Stimulated activated CD8-positive, alpha-beta memory T cell treated with anti-CD3 and anti-CD28 coated beads, Interleukin-12 subunit alpha, Interleukin-12 subunit beta, amount 100 ng/mL, for 4 hours (primary cell): Measurements from ENCODE around the gene BPIFA1.

Experiments
- DNase-seq: peaks from one replicate; pipeline ENCODE4 v3.0.0-alpha.2; 2020; ENCODE audit warnings: low read depth

Gene BPIFA1

GRCh38 chr20:33239979-33240736, 4.4 kb downstream of the BPIFA1 start:
- DNase-seq: no peak

DNA sequence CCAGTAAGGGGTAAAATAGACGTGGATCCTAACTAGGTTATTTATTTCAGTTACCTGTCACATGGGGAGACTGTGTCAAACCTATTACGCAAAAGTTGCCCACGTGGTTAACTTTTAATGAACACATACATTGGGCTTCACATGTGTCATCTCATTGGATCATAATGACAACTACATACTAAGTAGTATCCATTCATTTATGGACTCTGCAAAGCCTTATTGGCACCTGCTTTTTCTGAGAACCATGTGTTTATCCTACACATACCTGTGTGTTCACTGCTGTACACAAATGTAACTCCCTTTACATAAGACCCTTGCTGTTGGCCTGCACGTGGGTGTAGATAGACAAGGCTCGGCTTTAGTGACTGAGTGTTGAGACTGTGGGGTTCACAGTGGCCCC, 5.1 kb downstream of the BPIFA1 start:
- DNase-seq: no peak

- DNase-seq: no peak
These were observed 6.7 kb downstream of the BPIFA1 start for GRCh38 chr20:33242319-33243100.

DNA sequence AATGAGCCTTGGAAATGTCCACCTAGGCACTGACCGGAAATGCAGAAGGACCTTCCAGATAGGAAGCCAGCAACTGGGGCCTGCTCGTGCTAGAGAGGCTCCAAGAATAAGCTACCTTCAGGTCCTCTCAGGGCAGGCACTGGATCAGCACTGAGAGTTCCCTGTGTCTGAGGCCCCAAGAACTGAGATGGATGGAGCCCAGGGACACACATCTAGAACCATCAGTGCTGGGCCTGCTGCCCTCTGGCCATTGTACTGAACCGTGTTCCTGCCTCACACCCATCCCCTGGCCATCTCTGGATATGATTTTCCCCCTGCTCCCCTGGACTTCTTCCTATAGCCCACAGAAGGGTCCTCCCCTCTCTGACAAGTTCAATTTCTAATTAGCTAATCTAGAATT, 10.3 kb downstream of the BPIFA1 start:
- no peak for DNase-seq

DNA sequence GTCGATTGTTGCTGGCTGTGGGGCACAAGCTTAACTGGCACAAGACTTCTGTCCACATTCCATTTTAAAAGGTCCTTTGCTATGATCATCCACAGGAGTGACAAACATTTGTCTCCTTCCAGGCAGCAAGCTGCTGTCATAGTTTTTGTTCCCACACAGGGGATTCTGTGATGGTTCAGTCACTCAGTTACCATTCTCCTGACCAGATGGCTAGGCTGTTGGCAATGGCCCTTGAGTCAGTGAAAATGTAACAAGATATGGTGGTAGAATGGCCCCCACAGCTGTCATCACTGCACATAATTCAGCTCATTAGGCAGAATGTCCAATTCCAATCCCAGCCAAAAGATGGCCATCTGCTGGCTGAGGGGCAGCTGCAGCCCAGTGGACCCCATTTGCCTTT, 13.7 kb downstream of the BPIFA1 start:
- DNase-seq: no peak

DNA sequence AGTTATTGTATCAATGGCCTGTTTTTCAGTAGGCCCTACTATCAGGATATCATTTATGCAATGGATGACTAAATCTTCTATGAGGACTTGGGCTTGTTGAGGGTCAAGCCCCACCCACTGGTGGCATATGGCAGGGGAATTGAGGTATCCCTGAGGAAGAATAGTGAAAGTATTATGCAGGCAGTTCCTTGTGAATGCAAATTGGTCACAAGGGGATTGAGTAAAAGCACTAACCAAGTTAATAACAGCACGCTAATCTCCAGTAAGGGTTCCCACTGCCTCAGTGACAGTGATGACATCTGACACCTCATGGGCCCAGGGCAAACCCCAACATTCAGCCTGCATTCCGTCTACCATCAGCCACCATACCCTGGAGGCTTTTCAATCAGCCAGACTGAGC, 14.9 kb downstream of the BPIFA1 start:
- no peak for DNase-seq

GRCh38 chr20:33251496-33251895, 15.7 kb downstream of the BPIFA1 start:
- DNase-seq: no peak

DNA sequence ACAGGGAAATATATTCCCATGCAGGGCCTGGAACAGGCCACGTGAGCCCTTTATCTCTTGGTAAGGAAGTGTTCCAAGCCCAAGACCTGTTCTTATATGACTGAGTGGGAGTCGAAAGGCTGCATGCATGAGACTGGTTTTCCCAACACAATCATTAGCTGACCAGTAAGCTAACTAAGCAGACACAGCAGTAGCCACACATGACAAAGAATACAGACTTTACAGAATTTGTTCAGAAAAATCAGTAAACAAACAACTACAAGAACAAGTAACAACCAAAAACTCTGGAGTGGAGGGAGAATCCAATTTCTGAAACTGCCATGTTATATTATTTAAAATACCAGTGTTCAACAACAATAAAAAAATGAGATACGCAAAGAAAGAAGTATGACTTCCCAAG, 16.7 kb downstream of the BPIFA1 start:
- no peak for DNase-seq

GRCh38 chr20:33255005-33255404, 19.2 kb downstream of the BPIFA1 start:
- DNase-seq: no peak

GRCh38 chr20:33257237-33257636, 21.4 kb downstream of the BPIFA1 start:
- DNase-seq: no peak

DNA sequence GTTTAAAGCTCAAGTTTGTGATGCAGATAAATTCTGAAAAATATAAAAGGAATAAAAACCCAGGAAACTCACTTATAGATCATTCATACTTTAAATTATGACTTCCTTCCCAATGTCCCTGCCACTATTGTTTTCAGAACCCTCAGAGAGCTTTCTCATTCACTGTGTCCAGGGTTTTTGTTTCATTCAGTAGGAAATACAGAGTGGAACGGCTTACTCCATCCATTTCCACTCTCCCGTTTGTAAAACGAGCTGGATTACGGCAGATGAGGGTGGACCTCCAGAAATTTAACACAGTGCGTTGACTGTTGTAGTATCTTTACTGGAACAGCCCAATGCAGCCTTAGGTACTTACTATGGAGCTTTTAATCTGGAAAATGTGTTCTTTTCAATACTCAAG, 23.6 kb downstream of the BPIFA1 start:
- no peak for DNase-seq

GRCh38 chr20:33261465-33261864, 25.7 kb downstream of the BPIFA1 start:
- DNase-seq: no peak

DNA sequence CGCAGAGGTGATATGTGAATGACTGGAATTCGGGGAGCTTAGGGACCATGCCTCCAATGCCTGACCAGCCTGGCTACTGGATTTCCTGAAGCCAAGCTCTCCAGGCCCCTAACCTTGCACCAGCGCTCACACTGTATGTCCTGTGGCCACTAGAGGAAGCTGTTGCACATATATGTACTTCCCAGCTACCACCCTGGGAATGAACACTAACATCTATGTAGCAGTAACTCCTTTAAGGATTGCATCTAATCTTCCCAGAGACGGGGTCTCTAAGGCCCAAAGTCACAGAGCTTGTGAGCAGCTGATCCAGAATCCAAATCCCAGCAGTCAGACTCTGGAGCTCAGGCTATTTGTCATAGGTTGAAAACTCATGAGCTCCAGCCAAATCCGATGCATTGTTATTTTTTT, 26.9 kb downstream of the BPIFA1 start:
- DNase-seq: no peak

DNA sequence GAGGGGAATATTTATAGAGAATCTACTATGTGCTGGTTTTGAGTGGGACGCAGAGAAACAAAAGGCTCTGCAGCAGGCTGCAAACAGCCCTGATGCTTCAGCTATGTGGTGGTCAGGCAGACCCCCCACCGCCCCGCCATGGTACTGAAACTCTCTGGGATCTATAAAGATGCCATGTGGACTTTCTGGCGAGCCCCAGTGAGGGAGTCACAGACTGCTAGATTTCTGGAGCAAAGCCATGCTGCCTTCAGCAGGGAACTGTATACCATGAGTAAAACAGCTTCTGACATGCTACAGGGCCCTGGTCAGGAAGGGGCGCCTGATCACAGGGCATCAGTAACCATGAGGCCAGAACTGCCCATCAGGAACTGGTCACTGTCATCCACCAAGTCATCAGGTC, 28.0 kb downstream of the BPIFA1 start:
- DNase-seq: no peak

DNA sequence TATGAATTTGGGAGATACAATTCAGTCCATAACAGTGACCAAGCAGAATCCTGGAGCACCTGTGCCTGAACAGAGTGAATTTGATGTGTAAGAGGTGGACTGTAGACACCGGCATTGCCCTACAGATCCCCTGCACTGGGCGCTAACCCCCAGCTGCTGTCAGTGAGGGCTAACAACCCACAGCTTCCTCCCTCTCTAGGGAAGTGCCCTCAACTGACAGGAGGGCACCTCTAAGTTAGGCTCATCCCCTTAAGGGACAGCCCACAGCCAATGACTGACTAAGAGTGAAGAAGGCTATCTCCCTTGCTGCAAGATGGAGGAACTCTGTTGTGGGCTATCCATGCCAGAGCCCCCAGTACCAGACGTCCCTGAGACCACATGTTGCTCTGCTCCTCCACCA, 31.9 kb downstream of the BPIFA1 start:
- DNase-seq: no peak

DNA sequence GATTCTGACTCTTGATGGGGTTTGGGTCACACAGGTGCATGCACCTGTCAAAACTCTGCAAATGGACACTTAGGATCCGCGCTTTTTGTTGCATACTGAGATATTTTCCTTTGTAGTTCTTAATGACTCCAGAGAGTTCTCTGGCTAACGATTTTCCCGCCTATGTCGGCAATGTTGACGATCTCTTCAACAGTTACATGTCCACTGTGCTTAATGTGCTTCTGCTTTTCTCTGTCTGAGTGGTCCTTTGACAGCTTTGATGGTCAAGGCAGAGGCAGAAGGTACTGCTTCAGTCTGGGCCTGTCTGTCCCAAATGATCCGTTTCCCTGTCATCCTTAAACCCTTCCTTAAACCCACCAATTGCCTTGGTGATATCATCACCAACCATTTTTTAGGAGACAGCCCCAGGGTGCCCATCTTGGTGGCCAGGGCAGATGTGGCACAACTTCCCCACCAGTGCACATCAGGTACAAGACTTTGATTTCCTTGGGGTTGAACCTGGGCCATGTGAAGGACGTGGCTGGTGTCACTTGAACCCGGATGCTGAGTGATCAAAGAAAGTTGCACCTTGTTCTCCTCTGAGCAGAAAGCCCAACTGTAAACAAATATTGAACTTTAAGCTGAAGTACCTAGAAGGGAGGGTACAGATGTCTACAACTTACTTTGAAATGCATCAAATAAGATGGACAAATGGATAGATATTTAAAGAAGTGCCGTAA, 36.5 kb downstream of the BPIFA1 start:
- no peak for DNase-seq

DNA sequence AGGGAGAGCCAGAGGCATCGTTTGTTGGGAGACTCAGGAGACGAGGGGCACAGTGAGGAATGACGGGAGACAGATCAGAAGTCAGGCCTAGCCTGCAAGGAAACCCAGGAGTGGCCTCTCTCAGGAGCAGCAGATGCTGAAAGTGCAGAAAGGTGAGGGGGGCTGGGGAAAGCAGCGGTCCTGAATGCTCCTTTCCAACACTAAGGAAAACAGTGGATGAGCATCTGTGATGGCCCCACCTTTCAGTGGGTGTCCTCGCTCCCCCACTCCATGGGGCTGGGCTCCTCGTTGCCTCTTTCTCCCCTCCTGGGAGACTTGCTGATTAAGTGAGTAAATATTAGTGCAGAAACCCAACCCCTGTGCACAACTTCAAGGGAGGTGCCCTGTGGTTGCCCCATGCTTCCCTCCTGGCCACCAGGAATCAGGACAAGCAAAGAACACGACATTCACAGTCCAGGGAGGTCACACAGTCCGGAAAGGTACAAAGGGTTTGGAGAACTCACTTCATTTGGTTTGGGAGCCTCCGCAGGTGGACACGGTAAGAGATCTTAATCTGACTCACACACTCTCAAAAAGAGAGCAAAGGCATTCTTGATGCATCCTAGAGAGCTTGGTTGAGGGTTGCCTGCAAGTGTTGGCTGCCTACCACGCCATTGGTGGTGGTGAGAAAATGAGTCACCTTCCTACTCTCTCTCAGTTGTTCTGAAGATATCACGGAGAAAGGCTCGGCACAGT, 37.5 kb downstream of the BPIFA1 start:
- no peak for DNase-seq

GRCh38 chr20:33275215-33275614, 39.4 kb downstream of the BPIFA1 start:
- no peak for DNase-seq

GRCh38 chr20:33275871-33276270, 40.1 kb downstream of the BPIFA1 start:
- DNase-seq: no peak

DNA sequence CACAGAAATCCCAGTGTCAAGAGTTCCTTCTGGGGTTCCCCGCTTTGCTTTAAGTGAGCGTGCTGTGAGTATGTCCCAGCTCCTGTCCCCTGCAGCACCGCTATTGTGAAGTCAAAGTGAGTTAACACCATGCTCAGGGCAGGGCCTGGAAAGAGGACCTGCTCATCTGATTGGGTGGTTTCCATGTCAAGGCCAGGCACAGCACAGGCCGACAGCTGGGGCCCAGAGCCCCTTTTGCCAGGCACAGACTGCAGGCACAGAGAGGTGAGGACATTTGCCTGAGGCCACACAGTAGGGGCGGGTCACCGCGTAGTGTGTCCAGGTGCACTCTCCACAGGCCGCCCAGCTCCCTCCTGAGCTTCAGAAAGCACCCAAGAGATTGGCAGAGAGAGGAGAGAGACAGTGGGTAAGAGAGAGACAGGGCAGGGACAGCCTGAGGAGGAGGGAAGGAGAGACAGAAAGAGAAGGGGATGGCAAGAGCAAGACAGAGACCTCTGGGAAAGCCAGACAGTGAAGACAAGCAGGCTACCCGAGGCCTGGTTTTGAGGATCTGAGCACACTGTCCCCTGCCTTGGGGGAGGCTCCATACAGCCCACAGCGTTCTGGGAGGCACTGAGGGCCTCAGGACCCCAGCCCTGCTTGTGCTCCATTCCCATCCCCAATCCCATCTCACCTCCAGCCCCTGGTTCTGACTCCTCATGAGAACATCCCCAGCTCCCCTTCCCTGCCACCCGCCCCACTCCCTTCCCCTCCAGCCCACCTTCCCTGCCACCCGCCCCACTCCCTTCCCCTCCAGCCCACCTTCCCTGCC, 40.7 kb downstream of the BPIFA1 start:
- no peak for DNase-seq
